ENCODE results near the gene TFEB.

Gene TFEB

DNA sequence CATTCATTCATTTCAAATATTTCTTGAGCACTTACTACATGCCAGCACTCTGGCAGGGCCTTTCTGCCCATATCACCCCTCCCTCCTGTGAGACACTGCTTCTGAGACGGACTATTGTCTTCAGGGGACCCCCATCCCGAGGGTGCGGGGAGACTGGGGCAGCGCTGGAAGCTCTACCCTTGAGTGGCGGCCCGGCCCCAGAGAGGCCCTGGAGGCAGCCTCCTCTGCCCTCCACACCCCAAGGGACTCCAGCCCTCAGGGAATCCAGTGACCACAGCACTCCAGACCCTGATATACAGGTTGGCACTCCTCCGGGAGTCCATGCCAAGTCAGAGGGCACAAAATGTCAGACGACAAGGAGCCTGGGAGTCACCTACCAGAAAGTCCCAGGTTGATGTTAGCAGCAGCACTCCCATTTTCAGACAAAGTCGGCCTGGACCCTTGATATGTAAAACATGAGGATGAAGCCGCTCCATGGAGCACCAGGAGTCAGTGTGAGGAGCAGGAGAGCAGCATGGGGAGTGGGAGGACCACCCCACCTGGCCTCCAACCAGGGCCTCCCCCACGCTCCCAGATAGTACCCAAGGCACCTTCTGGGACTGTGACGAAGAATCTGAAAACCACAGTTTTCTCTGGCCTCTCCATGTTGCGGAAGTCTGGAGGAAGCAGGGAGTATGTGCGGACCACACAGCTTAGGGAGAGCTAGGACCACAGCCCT is 20.7 kb downstream of the TFEB start:
- TF ChIP-seq, protein P1, sequence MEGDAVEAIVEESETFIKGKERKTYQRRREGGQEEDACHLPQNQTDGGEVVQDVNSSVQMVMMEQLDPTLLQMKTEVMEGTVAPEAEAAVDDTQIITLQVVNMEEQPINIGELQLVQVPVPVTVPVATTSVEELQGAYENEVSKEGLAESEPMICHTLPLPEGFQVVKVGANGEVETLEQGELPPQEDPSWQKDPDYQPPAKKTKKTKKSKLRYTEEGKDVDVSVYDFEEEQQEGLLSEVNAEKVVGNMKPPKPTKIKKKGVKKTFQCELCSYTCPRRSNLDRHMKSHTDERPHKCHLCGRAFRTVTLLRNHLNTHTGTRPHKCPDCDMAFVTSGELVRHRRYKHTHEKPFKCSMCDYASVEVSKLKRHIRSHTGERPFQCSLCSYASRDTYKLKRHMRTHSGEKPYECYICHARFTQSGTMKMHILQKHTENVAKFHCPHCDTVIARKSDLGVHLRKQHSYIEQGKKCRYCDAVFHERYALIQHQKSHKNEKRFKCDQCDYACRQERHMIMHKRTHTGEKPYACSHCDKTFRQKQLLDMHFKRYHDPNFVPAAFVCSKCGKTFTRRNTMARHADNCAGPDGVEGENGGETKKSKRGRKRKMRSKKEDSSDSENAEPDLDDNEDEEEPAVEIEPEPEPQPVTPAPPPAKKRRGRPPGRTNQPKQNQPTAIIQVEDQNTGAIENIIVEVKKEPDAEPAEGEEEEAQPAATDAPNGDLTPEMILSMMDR (IDR thresholded peaks at IDR 0.05; ENCODE audit: unreplicated experiment in 3 of 3) = no peak
- H3K27me3 Mint-ChIP-seq (ENCODE audit: low read depth) = no peaks in the 10 kb centered on the region

DNA sequence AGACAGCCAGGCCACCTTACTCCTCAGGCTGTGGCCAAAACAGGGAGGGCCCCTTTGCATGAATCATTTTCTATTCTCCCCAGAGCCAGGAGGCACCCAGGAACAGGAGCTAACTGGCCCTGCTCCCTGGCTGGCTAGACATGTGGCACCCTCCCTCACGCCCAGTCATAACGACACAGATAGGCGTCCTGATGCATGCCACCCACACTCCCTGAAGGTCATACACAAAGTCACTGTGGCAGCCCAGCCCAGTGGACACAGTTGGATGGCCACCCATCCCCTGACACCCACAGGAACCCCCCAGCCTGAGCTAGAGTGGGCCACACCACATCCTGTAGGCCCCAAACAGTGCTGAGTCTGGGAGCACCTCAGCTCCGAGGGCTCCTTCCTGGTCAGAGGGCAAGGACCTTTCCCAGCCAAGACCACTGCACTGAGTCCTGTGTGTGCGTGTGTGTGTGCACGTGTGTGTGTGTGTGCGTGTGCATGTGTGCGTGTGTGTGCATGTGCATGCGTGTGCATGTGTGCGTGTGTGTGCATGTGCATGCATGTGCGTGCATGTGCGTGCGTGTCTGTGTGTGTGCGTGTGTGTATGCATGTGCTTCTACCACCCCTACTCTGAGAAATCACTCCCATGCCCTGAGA is 21.6 kb downstream of the TFEB start:
- no peak overlapping the region for H3K4me3 Mint-ChIP-seq
- no peak overlapping the region for H3K27ac Mint-ChIP-seq
- TF ChIP-seq, protein P1 (IDR thresholded peaks at IDR 0.05; ENCODE audit: unreplicated experiment in 3 of 3) = no peak
- peaks cover 29% of the 10 kb centered on the region for H3K4me1 Mint-ChIP-seq
- H3K36me3 Mint-ChIP-seq (ENCODE audit: low read depth) = no peaks in the 10 kb centered on the region
- no peaks in the 10 kb centered on the region for H3K9me3 Mint-ChIP-seq
- peaks cover 4% of the 10 kb centered on the region for H3K27me3 Mint-ChIP-seq (ENCODE audit: low read depth)

More for the DNA sequence above, 20.7 kb downstream of the TFEB start:
- Mint-ChIP-seq H3K4me1 (peaks cover 29% of the 10 kb centered on the region), H3K4me3 (no peak overlapping the region), H3K36me3 (ENCODE audit: low read depth) (no peaks in the 10 kb centered on the region), H3K27ac (no peak overlapping the region), H3K9me3 (no peaks in the 10 kb centered on the region)

DNA sequence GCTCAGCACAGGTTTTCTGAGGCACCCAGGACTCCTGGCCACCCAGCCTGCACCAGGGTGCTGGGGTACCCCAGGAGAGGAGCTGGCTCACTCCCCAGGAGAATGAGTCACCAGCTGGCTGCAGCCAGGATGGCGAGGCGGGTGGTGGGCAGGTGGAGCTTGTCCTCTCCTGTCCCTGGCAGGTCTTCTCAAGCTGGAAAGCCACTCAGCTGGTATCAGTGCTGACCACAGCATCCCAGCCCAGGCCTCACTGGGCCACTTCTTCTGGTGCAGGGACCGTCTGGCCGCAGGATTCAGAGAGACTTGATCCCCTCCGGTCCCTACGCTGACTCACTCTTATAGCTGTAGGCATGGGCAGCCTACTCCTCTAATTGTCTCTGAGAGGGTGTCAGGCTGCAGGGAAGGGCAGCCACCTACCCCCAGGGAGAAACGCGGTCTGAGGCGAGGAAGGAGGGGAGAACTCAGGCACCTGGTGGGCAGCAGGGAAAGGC is 22.2 kb downstream of the TFEB start:
- TF ChIP-seq, protein P1 (IDR thresholded peaks at IDR 0.05; ENCODE audit: unreplicated experiment in 3 of 3) = no peak
- Mint-ChIP-seq H3K27me3 (ENCODE audit: low read depth) (peaks cover 4% of the 10 kb centered on the region), H3K4me1 (peaks cover 29% of the 10 kb centered on the region), H3K27ac (no peak overlapping the region), H3K36me3 (ENCODE audit: low read depth) (no peaks in the 10 kb centered on the region), H3K9me3 (no peaks in the 10 kb centered on the region), H3K4me3 (no peak overlapping the region)

DNA sequence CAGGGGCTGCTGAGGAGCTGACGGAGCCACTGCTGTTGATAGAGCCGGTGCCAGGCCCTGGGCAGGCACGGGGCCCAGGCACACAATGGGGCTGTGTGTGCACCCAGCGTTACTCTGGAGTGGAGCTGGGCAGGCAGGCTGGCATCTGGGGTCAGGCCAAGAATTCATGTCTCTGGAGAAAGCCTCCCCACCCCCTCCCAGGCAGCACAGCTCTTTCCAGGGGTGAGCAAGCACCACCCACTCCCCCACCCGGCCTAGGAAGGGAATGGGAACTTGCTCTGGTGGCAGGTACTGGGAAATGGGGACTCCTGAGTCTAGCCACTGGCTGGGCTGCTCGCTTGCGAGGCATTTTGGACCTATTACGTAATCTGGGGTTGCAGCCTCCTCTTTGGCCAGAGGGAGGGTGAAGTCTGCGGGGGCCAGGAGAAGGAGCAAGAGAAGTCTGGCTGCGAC is 22.7 kb downstream of the TFEB start:
- H3K9me3 Mint-ChIP-seq = no peaks in the 10 kb centered on the region
- H3K4me1 Mint-ChIP-seq = peaks cover 28% of the 10 kb centered on the region
- TF ChIP-seq, protein P1 (IDR thresholded peaks at IDR 0.05; ENCODE audit: unreplicated experiment in 3 of 3) = no peak
- H3K27me3 Mint-ChIP-seq (ENCODE audit: low read depth) = peaks cover 4% of the 10 kb centered on the region
- no peak overlapping the region for H3K4me3 Mint-ChIP-seq
- H3K36me3 Mint-ChIP-seq (ENCODE audit: low read depth) = no peaks in the 10 kb centered on the region
- H3K27ac Mint-ChIP-seq = no peak overlapping the region

DNA sequence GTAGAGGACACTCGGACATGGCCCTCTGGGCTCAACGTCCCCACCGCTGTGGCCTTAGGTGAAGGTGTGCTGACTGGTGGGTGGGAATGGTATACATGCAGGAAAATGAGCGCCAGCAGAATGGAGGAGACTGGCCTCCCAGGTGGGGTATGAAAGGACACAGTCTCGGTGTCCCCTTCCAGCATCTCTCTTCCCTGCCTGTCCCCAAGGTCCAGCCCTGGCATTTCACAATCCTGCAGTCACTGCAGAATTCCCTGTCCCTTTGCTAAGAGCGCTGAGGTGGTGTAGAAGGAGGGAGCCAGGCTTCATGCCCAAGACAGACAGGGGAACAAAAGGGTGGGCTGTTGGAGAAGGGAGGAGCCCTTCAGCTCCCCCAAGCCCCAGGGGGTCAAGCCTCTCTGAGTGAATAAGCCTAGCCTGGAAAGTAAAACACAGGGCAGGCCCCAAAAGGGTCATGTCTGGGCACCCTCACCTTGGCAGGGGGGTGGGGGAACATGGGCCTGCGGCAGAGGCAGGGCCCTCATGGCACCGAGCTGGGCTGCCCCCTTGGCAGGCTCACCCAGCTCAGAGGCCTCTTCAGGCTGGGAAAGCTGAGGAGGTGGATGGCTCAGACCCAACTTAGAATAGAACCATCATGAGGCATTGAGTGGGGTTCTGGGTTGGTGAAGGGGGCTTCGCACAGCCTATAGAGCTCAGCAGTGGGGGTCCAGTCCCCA is 23.9 kb downstream of the TFEB start:
- Mint-ChIP-seq H3K36me3 (ENCODE audit: low read depth) (no peaks in the 10 kb centered on the region), H3K9me3 (no peaks in the 10 kb centered on the region), H3K4me1 (peaks cover 22% of the 10 kb centered on the region), H3K27ac (no peak overlapping the region), H3K4me3 (no peak overlapping the region), H3K27me3 (ENCODE audit: low read depth) (peaks cover 4% of the 10 kb centered on the region)
- TF ChIP-seq, protein P1 (IDR thresholded peaks at IDR 0.05; ENCODE audit: unreplicated experiment in 3 of 3) = no peak
